HG02763 (cell line): Measurements from ENCODE around the gene ANKRD13B.
"Not testable (repeated sequence)": the region's sequence is repeated elsewhere in the genome, so short reads cannot be mapped to it uniquely, and the experiment has no call there.

Experiments used
- ATAC-seq: cut with Tn5 transposase; IDR thresholded peaks from one replicate; pipeline ENCODE4 v1.9.1; 2021; ENCODE audit warnings: mild to moderate bottlenecking, moderate library complexity; ENCODE audit not compliant: unreplicated experiment

Gene ANKRD13B

GRCh38 chr17:29640981-29641642, 48.2 kb downstream of the ANKRD13B start:
- no peak for ATAC-seq

GRCh38 chr17:29642171-29642611, 49.3 kb downstream of the ANKRD13B start:
- no peak for ATAC-seq

GRCh38 chr17:29643817-29644160, 50.9 kb downstream of the ANKRD13B start:
- no peak for ATAC-seq

GRCh38 chr17:29645515-29646051, 52.7 kb downstream of the ANKRD13B start:
- ATAC-seq, result no peak

GRCh38 chr17:29648005-29648404, 55.1 kb downstream of the ANKRD13B start:
- no peak for ATAC-seq

- no peak for ATAC-seq
Measured at GRCh38 chr17:29649359-29649758, 56.4 kb downstream of the ANKRD13B start.

- ATAC-seq, result no peak
Measured at GRCh38 chr17:29650396-29650795, 57.5 kb downstream of the ANKRD13B start.

- ATAC-seq, result not testable (repeated sequence)
Measured at GRCh38 chr17:29651913-29652312, 59.0 kb downstream of the ANKRD13B start.

GRCh38 chr17:29652976-29653375, 60.0 kb downstream of the ANKRD13B start:
- no peak for ATAC-seq

- no peak for ATAC-seq
Measured at GRCh38 chr17:29653995-29654714, 61.2 kb downstream of the ANKRD13B start.

GRCh38 chr17:29655323-29655722, 62.4 kb downstream of the ANKRD13B start:
- ATAC-seq, result no peak

- no peak for ATAC-seq
Measured at GRCh38 chr17:29659155-29659554, 66.2 kb downstream of the ANKRD13B start.

GRCh38 chr17:29661213-29661612, 68.3 kb downstream of the ANKRD13B start:
- no peak for ATAC-seq

- no peak for ATAC-seq
Measured at GRCh38 chr17:29663155-29663554, 70.2 kb downstream of the ANKRD13B start.
